Endometrium (tissue), 2 donors: ENCODE data around the gene EVL.

Source experiments
- FAIRE-seq: peaks from 2 replicates; lab custom pipeline; 2012; peaks lifted over from hg19 to GRCh38; lab: Jason Lieb, UNC
- donor health status: control.
- donor health status: control.

EVL gene

GRCh38 chr14:100086361-100086760, 21.1 kb downstream of the EVL start:
- no peak for FAIRE-seq

- FAIRE-seq = no peak
Measured at GRCh38 chr14:100088226-100088625, 23.0 kb downstream of the EVL start.

- no peak for FAIRE-seq
Measured at GRCh38 chr14:100091386-100091785, 26.2 kb downstream of the EVL start.

GRCh38 chr14:100092832-100093231, 27.6 kb downstream of the EVL start:
- FAIRE-seq = no peak

DNA sequence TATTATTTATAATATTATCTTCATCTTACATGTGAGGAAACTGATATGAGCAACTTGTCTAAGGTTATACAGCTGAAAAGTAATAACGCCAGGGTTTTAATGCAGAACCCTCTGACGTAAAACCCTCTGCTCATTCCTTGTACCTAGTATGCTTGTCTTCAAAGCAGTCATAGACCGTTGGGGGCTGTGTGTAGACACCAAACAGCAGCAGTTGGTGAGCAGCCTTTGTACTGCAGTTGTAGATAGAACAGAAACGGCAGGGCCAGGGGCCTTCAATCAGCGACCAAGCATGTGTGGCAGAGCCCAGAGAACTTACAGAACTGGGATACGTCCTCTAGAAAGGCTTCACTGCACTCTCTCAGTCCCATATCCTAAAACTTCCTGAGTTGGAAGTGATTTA, 28.1 kb downstream of the EVL start:
- no peak for FAIRE-seq

DNA sequence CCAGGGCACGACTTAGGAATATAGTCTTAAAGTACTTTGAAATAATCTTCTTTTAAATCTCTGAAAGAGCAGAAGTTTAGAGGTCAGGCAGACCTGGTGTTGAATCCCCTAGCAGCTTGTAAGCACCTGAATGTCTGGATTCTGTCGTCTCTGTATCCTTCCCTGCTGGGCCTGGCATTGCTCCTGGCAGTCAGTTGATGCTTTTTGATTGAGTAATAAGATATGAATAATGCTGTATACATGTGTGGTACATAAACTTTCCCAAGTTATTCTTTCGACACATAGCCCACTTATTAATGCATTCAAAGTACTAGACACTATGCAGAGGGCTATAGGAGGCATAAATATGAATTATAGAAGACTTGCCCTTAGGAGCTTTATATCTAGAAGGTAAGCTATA, 31.4 kb downstream of the EVL start:
- no peak for FAIRE-seq

DNA sequence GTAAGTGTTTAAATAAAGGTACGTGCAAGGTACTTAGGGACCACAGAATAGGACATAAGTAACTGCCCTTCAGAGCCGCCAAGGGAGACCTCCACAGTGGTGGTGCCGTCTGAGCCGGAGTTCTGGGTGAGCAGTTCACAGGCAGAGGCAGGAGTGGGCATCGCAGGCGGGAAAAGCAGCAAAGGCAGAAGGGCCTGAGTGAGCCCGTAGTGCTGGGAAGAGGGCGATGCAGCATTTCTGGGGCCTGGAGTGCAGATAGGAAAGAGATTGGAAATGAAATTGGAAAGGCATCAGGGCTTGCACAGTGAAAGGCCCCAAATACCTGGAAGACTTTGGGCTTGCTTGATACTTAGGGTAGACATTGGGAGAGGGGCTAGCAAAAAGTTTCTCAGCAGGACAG, 32.9 kb downstream of the EVL start:
- no peak for FAIRE-seq

DNA sequence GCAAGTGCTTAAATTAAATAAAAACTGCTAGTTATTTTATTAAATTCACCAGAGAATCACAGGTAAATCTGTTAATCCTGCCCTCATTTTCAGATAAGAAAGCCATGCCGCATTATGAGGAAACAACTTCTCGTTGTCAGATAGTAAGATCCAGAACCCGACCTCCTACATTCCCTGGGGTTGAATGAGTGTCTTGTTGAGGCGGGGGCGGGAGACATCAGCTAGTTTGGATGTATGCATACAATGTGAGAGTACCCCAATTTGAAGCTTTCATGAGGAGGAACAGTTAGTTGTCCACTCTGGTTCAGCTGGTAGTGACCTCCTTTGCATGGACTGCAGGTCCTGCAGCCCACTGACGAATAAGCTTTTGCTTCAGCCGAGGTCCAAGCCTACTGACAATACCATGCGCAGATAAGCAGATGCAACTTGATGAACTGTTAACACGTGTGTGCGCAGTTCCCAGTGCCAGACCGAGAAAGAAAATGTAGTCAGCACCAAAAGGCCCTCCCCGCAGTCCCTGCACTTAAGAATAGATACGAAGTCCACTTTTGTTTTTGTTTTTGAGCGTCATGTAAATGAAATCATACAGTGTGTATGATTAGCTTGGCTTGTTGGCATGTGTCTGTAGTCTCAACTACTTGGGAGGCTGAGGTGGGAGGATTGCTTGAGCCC, 34.9 kb downstream of the EVL start:
- no peak for FAIRE-seq

GRCh38 chr14:100102156-100102785, 37.0 kb downstream of the EVL start:
- FAIRE-seq = no peak

DNA sequence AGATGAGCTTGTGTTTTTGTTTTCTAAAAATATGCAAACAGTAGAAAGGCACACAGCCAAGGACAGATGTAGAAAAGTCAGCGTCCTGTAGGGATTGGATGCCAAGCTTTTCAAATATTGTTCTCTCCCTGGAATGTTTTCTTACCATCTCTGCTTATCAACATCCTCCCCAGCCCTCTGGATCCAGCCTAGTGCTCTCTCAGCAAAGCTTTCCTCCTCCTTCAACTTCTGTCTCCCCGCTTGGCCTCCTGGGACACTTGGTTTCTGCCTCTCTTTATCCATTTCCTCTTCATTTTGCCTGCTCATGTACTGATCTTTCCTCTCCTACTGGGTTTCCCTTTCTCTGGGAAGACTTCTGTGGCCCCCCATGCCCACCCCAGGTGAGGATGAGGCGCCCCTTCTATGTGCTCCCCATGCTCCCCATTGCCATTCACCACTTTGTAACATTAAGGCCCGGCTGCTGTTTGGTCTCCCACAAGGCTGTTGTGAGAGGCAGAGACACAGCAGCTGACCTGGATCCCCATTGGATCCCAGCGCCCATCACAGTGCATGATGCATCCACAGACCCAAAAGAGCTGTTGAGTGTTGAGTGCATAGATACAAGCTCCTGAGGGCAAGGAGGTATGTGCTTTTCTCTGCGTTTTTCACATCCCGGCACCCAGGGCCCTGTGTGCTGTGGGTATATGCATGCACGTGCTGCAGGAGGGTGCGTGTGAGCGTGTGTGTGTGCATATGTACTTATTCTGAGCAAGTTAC, 38.2 kb downstream of the EVL start:
- peak; percentile 89 for FAIRE-seq

GRCh38 chr14:100104006-100104352, 38.8 kb downstream of the EVL start:
- FAIRE-seq = no peak

DNA sequence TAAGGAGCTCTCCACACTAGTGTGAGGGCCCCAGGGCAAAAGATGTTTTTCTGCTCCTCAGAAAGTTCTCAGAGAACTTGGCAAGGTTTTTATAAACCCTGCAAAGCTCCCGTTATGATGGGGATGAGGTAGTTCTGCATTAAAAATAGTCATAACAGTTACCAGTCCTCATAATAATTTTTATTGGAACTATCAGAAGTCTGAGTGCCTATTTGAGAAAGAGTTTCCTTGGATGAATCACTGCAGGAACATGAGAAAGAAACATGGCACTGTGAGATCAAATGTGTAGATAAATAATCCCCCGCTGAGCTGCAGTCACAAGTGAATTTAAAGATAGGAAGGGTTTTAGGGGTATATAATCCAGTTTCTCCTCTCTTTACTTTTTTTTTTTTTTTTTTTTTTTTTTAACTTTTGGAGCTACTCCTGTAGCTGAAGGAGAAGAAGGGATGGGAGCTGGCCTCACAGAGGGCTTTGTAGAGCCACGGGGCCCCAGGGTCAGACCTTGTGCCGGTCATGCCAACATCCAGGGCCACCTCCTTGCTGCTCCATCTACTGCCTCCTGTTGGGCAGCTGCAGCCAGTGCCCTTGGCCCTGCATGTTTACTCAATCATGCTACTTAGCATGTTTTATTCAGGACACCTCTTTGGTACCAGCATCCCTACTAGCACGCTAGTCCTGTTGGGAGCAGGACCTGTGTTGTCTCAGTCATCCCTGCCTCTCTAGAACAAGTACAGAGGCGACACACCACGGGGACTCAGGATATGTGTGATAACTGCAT, 39.5 kb downstream of the EVL start:
- FAIRE-seq = peak; percentile 21

- no peak for FAIRE-seq
Measured at GRCh38 chr14:100105357-100106169, 40.3 kb downstream of the EVL start.

- FAIRE-seq = no peak
Measured at GRCh38 chr14:100106250-100107112, 41.3 kb downstream of the EVL start.

- FAIRE-seq = no peak
Measured at GRCh38 chr14:100107236-100107635, 42.0 kb downstream of the EVL start.

GRCh38 chr14:100108042-100108825, 43.0 kb downstream of the EVL start:
- FAIRE-seq = no peak

- FAIRE-seq = no peak
Measured at GRCh38 chr14:100108840-100109593, 43.8 kb downstream of the EVL start.

- no peak for FAIRE-seq
Measured at GRCh38 chr14:100109594-100109955, 44.4 kb downstream of the EVL start.

DNA sequence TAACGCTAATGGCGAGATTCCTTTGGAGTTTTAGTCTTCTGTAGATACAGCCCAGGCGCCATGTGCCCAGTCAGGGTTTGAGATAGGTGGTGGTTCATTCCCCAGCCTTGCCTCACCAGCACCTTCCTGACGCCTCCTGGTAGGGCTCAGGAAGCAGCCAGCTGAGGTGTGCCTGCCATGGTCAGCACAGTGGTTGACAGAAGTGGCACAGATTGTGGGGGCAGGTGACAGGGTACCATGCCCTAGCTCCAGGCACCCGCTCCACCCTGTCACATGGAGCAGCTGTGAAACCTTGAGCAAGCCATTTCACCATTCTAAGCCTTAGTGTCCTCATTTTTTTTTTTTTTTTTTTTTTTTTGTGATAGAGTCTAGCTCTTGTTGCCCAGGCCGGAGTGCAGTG, 45.6 kb downstream of the EVL start:
- FAIRE-seq = no peak
